Measurements from ENCODE around the gene DNAJB9.

DNA sequence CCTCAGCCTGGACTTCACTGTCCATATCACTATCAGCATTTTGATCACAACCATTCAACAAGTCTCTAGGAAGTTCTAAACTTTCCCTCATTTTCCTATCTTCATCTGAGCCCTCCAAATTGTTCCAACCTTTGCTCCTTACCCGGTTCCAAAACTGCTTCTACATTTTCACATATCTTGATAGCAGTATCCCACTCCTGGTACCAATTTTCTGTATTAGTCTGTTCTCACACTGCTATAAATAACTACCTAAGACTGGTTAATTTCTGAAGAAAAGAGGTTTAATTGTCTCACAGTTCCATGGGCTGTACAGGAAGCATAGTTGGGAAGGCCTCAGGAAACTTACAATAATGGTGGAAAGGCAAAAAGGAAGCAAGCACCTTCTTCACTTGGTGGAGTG is 12.1 kb upstream of the DNAJB9 start:
- TF ChIP-seq CTCF (IDR thresholded peaks at IDR 0.05; ENCODE audit: insufficient read depth, low read length, poor library complexity, severe bottlenecking) = no peak
- TF ChIP-seq EZH2phosphoT487 (conservative IDR thresholded peaks at IDR 0.05; ENCODE audit: low read length) = no peak

All from SU-DHL-6 (cell line).